ENCODE data around the gene ZNF511. TPM values are rescaled to one million over a fixed set of nuclear protein-coding genes. Genes with fewer than 3 reads are reported as not detected.

Gene ZNF511
- total RNA-seq, 1 experiment from 2014 or later: 89.4 TPM

DNA sequence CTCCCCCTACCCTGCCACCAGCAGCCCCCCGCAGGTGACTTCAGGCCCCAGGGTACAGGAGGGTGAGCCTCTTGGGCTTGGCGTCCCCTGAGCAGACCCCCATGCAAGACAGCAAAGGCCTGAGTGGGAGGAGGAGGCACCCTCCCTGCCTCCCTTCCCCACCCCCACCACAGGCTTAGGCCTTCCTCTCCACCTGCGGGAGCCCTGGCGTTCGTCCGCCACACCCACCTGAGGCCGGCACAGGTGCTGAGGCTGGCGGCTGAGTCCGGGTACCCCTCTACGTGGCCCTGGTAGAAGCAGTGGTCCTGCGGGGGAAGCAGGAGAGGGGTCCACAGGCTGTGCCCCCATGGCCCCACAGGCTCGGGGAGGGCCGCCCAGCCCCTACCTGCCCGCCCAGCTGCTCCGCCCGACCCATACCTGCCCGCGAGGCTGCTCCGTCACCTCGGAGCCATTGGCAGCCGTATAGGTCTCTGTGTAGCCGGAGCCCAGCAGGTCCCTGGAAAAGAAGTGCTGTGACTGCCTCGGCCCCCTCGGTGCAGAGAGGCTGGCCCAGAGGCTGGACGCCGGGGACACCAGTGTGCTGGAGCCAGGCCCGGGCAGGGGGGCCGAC lies 35.1 kb upstream of the ZNF511 start:
- H4K5ac ChIP-seq (ENCODE audit: insufficient read length, low read depth, low read length): no peak overlapping the region
- no peak for DNase-seq
- no peak overlapping the region for H3K4me2 ChIP-seq (ENCODE audit: insufficient read depth, insufficient read length, low read length)
- no peak overlapping the region for H2BK5ac ChIP-seq (ENCODE audit: insufficient read length, low read length)
- H2AK5ac ChIP-seq (ENCODE audit: insufficient read length, low read length): no peak overlapping the region
- no peak overlapping the region for H3K27ac Mint-ChIP-seq
- H3T11ph ChIP-seq (ENCODE audit: low read length): no peak overlapping the region
- no peak overlapping the region for H2BK20ac ChIP-seq (ENCODE audit: low read depth, low read length, poor library complexity, severe bottlenecking)
- no peak overlapping the region for H2BK15ac ChIP-seq (ENCODE audit: low read depth, low read length)
- H3K4me1 Mint-ChIP-seq: peaks cover 3 to 7% of the 10 kb centered on the region in 2 experiments; a peak in 3 of 4 replicates
- H4K8ac ChIP-seq (replicated peaks; ENCODE audit: insufficient read length, low read depth, low read length): no peak overlapping the region
- no peaks in the 10 kb centered on the region for H3K4me1 ChIP-seq (ENCODE audit: insufficient read depth, low read length)
- H3K4me3 Mint-ChIP-seq: no peak overlapping the region
- H3K9me3 ChIP-seq (ENCODE audit: control insufficient read depth, low read depth, low read length): no peaks in the 10 kb centered on the region
- no peak overlapping the region for H2AFZ ChIP-seq (ENCODE audit: low read length)
- H3K79me1 ChIP-seq (ENCODE audit: insufficient read depth, low read depth, low read length, poor library complexity, severe bottlenecking): no peaks in the 10 kb centered on the region
- H3K56ac ChIP-seq (ENCODE audit: insufficient read length, low read depth, low read length): no peak overlapping the region
- no peak overlapping the region for H3K9ac ChIP-seq (ENCODE audit: extremely low read depth, insufficient read length, low read length)
- H3K18ac ChIP-seq (ENCODE audit: insufficient read length, low read depth, low read length): no peak overlapping the region
- H3K27me3 ChIP-seq (ENCODE audit: insufficient read depth, low read length): no peaks in the 10 kb centered on the region; the same call in 1 of the 2 replicates
- H2BK12ac ChIP-seq (ENCODE audit: insufficient read length, low read depth, low read length): no peak overlapping the region
- no peak overlapping the region for H3K27ac ChIP-seq (ENCODE audit: insufficient read length, low read depth, low read length)
- no peak overlapping the region for H3K23ac ChIP-seq (ENCODE audit: insufficient read length, low read depth, low read length)
- WGBS (ENCODE audit: extremely low coverage, insufficient read length, low lambda C conversion rate): no CpG with 5 or more reads among the region's 28 CpGs
- H3K9me3 Mint-ChIP-seq: no peaks in the 10 kb centered on the region
- H3K23me2 ChIP-seq (ENCODE audit: insufficient read length, low read depth, low read length, poor library complexity, severe bottlenecking): peaks cover 7% of the 10 kb centered on the region
- H3K4ac ChIP-seq (ENCODE audit: low read depth, low read length): no peak overlapping the region
- no peaks in the 10 kb centered on the region for H3K79me2 ChIP-seq (ENCODE audit: insufficient read depth, low read length)
- H4K20me1 ChIP-seq (ENCODE audit: control insufficient read depth, insufficient read depth, insufficient read length): no peaks in the 10 kb centered on the region
- H2BK120ac ChIP-seq (ENCODE audit: low read depth, low read length, poor library complexity, severe bottlenecking): no peak overlapping the region
- no peaks in the 10 kb centered on the region for H3K36me3 Mint-ChIP-seq (ENCODE audit: insufficient read depth in 1 of 3, low read depth in 3 of 3)
- H3K27me3 Mint-ChIP-seq (ENCODE audit: low read depth): peaks cover 11% of the 10 kb centered on the region
- no peak overlapping the region for H4K91ac ChIP-seq (ENCODE audit: insufficient read length, low read depth, low read length)
- TF ChIP-seq, protein P1, sequence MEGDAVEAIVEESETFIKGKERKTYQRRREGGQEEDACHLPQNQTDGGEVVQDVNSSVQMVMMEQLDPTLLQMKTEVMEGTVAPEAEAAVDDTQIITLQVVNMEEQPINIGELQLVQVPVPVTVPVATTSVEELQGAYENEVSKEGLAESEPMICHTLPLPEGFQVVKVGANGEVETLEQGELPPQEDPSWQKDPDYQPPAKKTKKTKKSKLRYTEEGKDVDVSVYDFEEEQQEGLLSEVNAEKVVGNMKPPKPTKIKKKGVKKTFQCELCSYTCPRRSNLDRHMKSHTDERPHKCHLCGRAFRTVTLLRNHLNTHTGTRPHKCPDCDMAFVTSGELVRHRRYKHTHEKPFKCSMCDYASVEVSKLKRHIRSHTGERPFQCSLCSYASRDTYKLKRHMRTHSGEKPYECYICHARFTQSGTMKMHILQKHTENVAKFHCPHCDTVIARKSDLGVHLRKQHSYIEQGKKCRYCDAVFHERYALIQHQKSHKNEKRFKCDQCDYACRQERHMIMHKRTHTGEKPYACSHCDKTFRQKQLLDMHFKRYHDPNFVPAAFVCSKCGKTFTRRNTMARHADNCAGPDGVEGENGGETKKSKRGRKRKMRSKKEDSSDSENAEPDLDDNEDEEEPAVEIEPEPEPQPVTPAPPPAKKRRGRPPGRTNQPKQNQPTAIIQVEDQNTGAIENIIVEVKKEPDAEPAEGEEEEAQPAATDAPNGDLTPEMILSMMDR (conservative IDR thresholded peaks at IDR 0.05): no peak
- no peak overlapping the region for H3K14ac ChIP-seq (ENCODE audit: insufficient read depth, low read length)
